ENCODE measurements around the gene WWOX. TPM values are rescaled to one million over a fixed set of nuclear protein-coding genes. Genes with fewer than 3 reads are reported as not detected.
A peak's percentile ranks its signal among the peaks of the same experiment; 100 is the strongest.

WWOX gene
- total and polyA plus RNA-seq, 2 of the 13 experiments (the other 11 are each of a cell fraction or from before 2014, with no cell fraction given): 9.1 to 37.4 TPM

- TF ChIP-seq NONO (IDR thresholded peaks at IDR 0.05) (no peak), NONO (CRISPR knock-in tag; conservative IDR thresholded peaks at IDR 0.05) (peak; percentile 68), ELF4 (CRISPR knock-in tag; IDR thresholded peaks at IDR 0.05; ENCODE audit: borderline replicate concordance) (no peak), WIZ (CRISPR knock-in tag; IDR thresholded peaks at IDR 0.05) (no peak), ZNF816 (CRISPR knock-in tag; IDR thresholded peaks at IDR 0.05; ENCODE audit: borderline replicate concordance) (no peak), ZNF256 (CRISPR knock-in tag; conservative IDR thresholded peaks at IDR 0.05) (no peak), ZMYM3 (CRISPR knock-in tag; IDR thresholded peaks at IDR 0.05) (peak; percentile 87), DRAP1 (CRISPR knock-in tag; IDR thresholded peaks at IDR 0.05) (no peak), ARHGAP35 (CRISPR knock-in tag; IDR thresholded peaks at IDR 0.05; ENCODE audit: borderline replicate concordance) (no peak), GZF1 (CRISPR knock-in tag; IDR thresholded peaks at IDR 0.05) (0 out of 2 replicates have a peak, but pooled peaks have one; percentile 44), HCFC1 (IDR thresholded peaks at IDR 0.05; ENCODE audit: low read depth, low read length) (no peak), PRPF4 (IDR thresholded peaks at IDR 0.05; ENCODE audit: low read depth, low read length, poor library complexity, severe bottlenecking) (no peak), ATF7 (IDR thresholded peaks at IDR 0.05) (no peak), ATF7 (CRISPR knock-in tag; IDR thresholded peaks at IDR 0.05) (no peak), MXD3 (CRISPR knock-in tag; IDR thresholded peaks at IDR 0.05) (no peak), ZNF775 (CRISPR knock-in tag; IDR thresholded peaks at IDR 0.05; ENCODE audit: borderline replicate concordance) (no peak), ZNF281 (CRISPR knock-in tag; IDR thresholded peaks at IDR 0.05; ENCODE audit: borderline replicate concordance) (no peak), HNRNPUL1 (IDR thresholded peaks at IDR 0.05; ENCODE audit: low read depth, low read length) (no peak), KAT8 (CRISPR knock-in tag; IDR thresholded peaks at IDR 0.05) (peak; percentile 49; the same call in 1 of the 2 replicates), GABPB1 (CRISPR knock-in tag; IDR thresholded peaks at IDR 0.05) (peak; percentile 21; the same call in 1 of the 2 replicates), ZNF251 (CRISPR knock-in tag; IDR thresholded peaks at IDR 0.05) (0 out of 2 replicates have a peak, but pooled peaks have one; percentile 70), KDM1A (CRISPR knock-in tag; IDR thresholded peaks at IDR 0.05) (no peak), KDM2A (CRISPR knock-in tag; IDR thresholded peaks at IDR 0.05; ENCODE audit: borderline replicate concordance, low read depth) (peak; percentile 75; the same call in 1 of the 2 replicates), DR1 (CRISPR knock-in tag; IDR thresholded peaks at IDR 0.05) (no peak; the same call in 1 of the 2 replicates), ZFAT (CRISPR knock-in tag; conservative IDR thresholded peaks at IDR 0.05) (no peak), PREB (CRISPR knock-in tag; IDR thresholded peaks at IDR 0.05) (no peak), PCBP1 (IDR thresholded peaks at IDR 0.05; ENCODE audit: borderline replicate concordance, low read depth, low read length) (no peak)
These were observed 406.3 kb downstream of the WWOX start (continued) for GRCh38 chr16:78505544-78506366.
